NT2/D1 (cell line): ENCODE measurements around the gene HK1.

Source experiments
- YY1 ChIP-seq: IDR thresholded peaks from 2 replicates; pipeline ENCODE4 v1.6.1; 2011; ENCODE audit not compliant: insufficient read length, insufficient read depth
- ZNF274 ChIP-seq: IDR thresholded peaks from 2 replicates; pipeline ENCODE4 v1.6.1; 2011; ENCODE audit warnings: mild to moderate bottlenecking, low read depth, low read length

DNA sequence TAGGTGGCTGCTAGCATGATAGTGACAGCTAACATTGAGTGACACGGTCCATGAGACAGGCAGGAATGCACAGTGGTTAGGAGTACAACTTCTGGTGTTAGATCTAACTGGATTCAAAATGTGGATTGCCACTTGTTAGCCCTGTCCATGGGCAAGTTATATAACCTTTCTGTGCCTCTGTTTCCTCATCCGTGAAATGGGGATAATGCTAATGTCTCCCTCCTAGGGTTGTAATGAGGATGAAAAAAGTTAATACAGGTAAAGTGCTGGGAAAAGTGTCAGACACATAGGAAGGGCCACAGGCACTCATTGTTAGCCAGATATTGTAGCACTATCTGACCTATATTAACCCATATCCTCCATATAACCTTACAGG lies 96.6 kb downstream of the HK1 start:
- no peak for TF ChIP-seq YY1
- TF ChIP-seq ZNF274 = no peak
